Measurements from ENCODE around the gene ACP5.

Gene ACP5

GRCh38 chr19:11541238-11541637, 36.2 kb downstream of the ACP5 start:
- no peaks in the 10 kb centered on the region for H3K27me3 ChIP-seq (ENCODE audit: control insufficient read depth, insufficient read depth, low read length)

GRCh38 chr19:11540645-11541044, 36.8 kb downstream of the ACP5 start:
- no peaks in the 10 kb centered on the region for H3K27me3 ChIP-seq (ENCODE audit: control insufficient read depth, insufficient read depth, low read length)
- peak overlapping the region; percentile 46; the same call in 1 of the 2 replicates for H3K4me3 ChIP-seq (ENCODE audit: low read depth, low read length)
- H3K27ac ChIP-seq (ENCODE audit: low read depth, low read length) = no peak overlapping the region
- H3K9ac ChIP-seq (ENCODE audit: low read depth, low read length) = no peak overlapping the region
- peaks cover 14% of the 10 kb centered on the region for H3K4me1 ChIP-seq (ENCODE audit: control insufficient read depth, insufficient read depth, low read length)
- no peaks in the 10 kb centered on the region for H3K9me3 ChIP-seq (ENCODE audit: control insufficient read depth, insufficient read depth, low read length)
- H3K36me3 ChIP-seq (ENCODE audit: control insufficient read depth, insufficient read depth, low read length) = no peaks in the 10 kb centered on the region

More at GRCh38 chr19:11541238-11541637, 36.2 kb downstream of the ACP5 start:
- Histone ChIP-seq H3K9me3 (ENCODE audit: control insufficient read depth, insufficient read depth, low read length) (no peaks in the 10 kb centered on the region), H3K9ac (ENCODE audit: low read depth, low read length) (no peak overlapping the region), H3K36me3 (ENCODE audit: control insufficient read depth, insufficient read depth, low read length) (no peaks in the 10 kb centered on the region), H3K27ac (ENCODE audit: low read depth, low read length) (no peak overlapping the region), H3K4me1 (ENCODE audit: control insufficient read depth, insufficient read depth, low read length) (peaks cover 14% of the 10 kb centered on the region), H3K4me3 (ENCODE audit: low read depth, low read length) (no peak overlapping the region)

DNA sequence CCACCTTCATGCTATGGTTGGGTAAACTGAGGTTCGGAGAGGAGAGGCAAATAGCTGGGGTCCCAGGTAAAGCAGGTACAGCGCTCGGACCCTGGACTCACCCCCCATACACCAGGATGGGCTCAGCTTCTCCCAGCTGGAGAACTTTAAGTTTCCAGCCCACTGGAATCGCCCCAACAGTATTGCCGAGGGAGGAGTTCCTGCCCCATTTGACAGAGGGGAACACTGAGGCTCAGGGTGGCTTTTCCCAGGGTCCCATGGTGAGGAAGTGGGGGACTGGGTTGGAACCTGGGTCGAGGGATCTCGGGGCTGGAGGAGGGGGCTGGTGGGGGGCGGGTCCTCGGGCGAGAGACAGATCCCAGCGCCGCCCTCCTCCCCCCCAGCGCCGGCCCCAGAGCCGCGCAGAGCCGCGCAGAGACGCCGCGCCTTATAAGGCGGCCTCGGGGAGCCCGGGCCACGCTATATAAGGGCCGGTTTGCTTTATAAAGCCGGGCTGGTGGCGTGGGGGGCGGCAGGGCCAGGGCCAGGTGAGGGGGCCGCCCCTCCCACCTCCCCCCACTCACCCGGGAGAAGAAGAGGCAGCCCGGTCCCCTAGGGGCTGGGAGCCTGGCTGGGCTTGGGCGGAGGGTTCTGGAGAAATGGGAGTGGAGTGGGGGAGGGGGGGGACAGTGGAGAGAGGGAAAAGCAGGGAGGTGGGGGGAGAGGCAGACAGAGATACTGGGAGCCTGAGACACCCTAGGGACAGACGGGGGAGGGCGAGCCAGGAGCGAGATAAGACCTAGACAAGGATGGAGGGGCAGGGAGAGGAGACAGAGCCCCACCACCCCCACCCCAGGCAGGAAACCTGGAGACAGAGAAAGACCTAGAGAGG, 37.7 kb downstream of the ACP5 start:
- Histone ChIP-seq H3K27ac (ENCODE audit: low read depth, low read length) (peak overlapping the region; percentile 94), H3K36me3 (ENCODE audit: control insufficient read depth, insufficient read depth, low read length) (no peaks in the 10 kb centered on the region), H3K4me1 (ENCODE audit: control insufficient read depth, insufficient read depth, low read length) (peaks cover 14% of the 10 kb centered on the region), H3K9ac (ENCODE audit: low read depth, low read length) (peak overlapping the region; percentile 75; the same call in 1 of the 2 replicates), H3K4me3 (ENCODE audit: low read depth, low read length) (peak overlapping the region; percentile 62), H3K9me3 (ENCODE audit: control insufficient read depth, insufficient read depth, low read length) (no peaks in the 10 kb centered on the region), H3K27me3 (ENCODE audit: control insufficient read depth, insufficient read depth, low read length) (no peaks in the 10 kb centered on the region; the same call in 1 of the 2 replicates)

GRCh38 chr19:11538232-11539036, 39.0 kb downstream of the ACP5 start, which contains the start of gene CNN1:
Gene CNN1, plus strand, starts transcription at chr19:11538851. Its CDS starts 77 bp downstream, at chr19:11538928.
- Histone ChIP-seq H3K4me3 (ENCODE audit: low read depth, low read length) (peak within 1 kb of the TSS; percentile 62), H3K9me3 (ENCODE audit: control insufficient read depth, insufficient read depth, low read length) (no peaks in the 10 kb centered on the region), H3K27ac (ENCODE audit: low read depth, low read length) (peak within 1 kb of the TSS; percentile 94), H3K27me3 (ENCODE audit: control insufficient read depth, insufficient read depth, low read length) (no peaks in the 10 kb centered on the region; the same call in 1 of the 2 replicates), H3K4me1 (ENCODE audit: control insufficient read depth, insufficient read depth, low read length) (peaks cover 14% of the 10 kb centered on the region), H3K9ac (ENCODE audit: low read depth, low read length) (peak within 1 kb of the TSS; percentile 75), H3K36me3 (ENCODE audit: control insufficient read depth, insufficient read depth, low read length) (no peaks in the 10 kb centered on the region)

GRCh38 chr19:11535792-11536595, 41.5 kb downstream of the ACP5 start:
- Histone ChIP-seq H3K27me3 (ENCODE audit: control insufficient read depth, insufficient read depth, low read length) (no peaks in the 10 kb centered on the region; the same call in 1 of the 2 replicates), H3K9ac (ENCODE audit: low read depth, low read length) (peak overlapping the region; percentile 64), H3K36me3 (ENCODE audit: control insufficient read depth, insufficient read depth, low read length) (no peaks in the 10 kb centered on the region), H3K4me1 (ENCODE audit: control insufficient read depth, insufficient read depth, low read length) (peaks cover 14% of the 10 kb centered on the region), H3K27ac (ENCODE audit: low read depth, low read length) (peak overlapping the region; percentile 63), H3K4me3 (ENCODE audit: low read depth, low read length) (peak overlapping the region; percentile 67), H3K9me3 (ENCODE audit: control insufficient read depth, insufficient read depth, low read length) (no peaks in the 10 kb centered on the region)

DNA sequence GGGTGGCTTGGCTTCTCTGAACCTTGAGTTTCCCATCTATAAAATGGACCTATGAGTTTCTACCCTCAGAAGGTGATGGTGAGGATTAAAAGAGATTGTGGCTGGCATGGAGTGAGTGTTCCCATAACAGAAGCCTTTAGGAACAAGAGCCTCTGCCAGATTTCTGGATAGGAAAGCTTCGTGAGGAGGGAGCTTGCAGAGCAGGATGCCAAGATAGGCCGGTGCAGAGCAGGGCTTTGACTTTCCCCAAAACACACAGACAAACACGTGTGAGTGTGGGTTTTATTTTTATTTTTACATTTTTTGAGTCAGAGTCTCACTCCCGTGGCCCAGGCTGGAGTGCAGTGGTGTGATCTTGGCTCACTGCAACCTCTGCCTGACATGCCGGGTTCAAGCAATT, 42.5 kb downstream of the ACP5 start:
- H3K4me1 ChIP-seq (ENCODE audit: control insufficient read depth, insufficient read depth, low read length) = peaks cover 8% of the 10 kb centered on the region
- no peaks in the 10 kb centered on the region for H3K36me3 ChIP-seq (ENCODE audit: control insufficient read depth, insufficient read depth, low read length)
- no peak overlapping the region for H3K27ac ChIP-seq (ENCODE audit: low read depth, low read length)
- no peaks in the 10 kb centered on the region for H3K9me3 ChIP-seq (ENCODE audit: control insufficient read depth, insufficient read depth, low read length)
- no peak overlapping the region for H3K9ac ChIP-seq (ENCODE audit: low read depth, low read length)
- no peak overlapping the region for H3K4me3 ChIP-seq (ENCODE audit: low read depth, low read length)
- H3K27me3 ChIP-seq (ENCODE audit: control insufficient read depth, insufficient read depth, low read length) = no peaks in the 10 kb centered on the region; the same call in 1 of the 2 replicates

DNA sequence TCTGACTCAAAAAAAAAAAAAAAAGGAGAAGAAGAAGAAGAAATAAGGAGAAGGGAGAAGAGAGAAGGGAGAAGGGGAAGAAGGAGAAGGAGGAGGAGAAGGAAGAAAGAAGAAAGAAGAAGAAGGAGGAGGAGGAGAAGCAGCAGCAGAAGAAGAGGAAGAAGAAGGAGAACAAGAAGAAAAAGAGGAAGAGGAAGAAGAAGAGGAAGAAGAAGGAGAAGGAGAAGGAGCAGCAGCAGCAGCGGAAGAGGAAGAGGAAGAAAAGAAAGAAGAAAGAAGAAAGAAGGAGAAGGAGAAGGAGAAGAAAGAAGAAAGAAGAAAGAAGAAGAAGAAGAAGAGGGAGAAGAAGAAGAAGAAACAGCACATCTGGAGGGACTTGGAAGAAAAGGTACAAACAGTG, 42.9 kb downstream of the ACP5 start:
- Histone ChIP-seq H3K27ac (ENCODE audit: low read depth, low read length) (no peak overlapping the region), H3K36me3 (ENCODE audit: control insufficient read depth, insufficient read depth, low read length) (no peaks in the 10 kb centered on the region), H3K4me1 (ENCODE audit: control insufficient read depth, insufficient read depth, low read length) (peaks cover 8% of the 10 kb centered on the region), H3K4me3 (ENCODE audit: low read depth, low read length) (no peak overlapping the region), H3K9me3 (ENCODE audit: control insufficient read depth, insufficient read depth, low read length) (no peaks in the 10 kb centered on the region), H3K27me3 (ENCODE audit: control insufficient read depth, insufficient read depth, low read length) (no peaks in the 10 kb centered on the region; the same call in 1 of the 2 replicates), H3K9ac (ENCODE audit: low read depth, low read length) (no peak overlapping the region)

DNA sequence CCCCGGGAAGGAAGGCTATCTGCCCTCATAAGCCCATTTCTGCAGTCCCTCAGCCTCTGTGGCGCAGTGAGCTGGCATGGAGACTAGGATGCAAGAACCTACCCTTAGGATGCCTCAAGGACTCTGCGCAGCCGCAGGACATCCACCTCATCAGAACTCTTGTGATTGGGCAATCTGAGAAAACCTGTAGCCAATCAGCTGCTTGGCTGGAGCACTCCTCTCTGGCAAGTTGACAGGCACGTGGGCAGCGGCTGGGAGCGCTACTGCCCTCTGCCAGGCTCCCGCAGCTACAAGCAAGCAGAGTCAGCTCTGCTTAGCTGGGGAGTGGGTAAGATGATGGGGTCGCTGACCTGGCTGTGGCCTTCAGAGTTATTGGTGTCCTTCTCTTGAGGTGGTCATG, 47.0 kb downstream of the ACP5 start:
- Histone ChIP-seq H3K4me1 (ENCODE audit: control insufficient read depth, insufficient read depth, low read length) (no peaks in the 10 kb centered on the region), H3K9me3 (ENCODE audit: control insufficient read depth, insufficient read depth, low read length) (no peaks in the 10 kb centered on the region), H3K36me3 (ENCODE audit: control insufficient read depth, insufficient read depth, low read length) (no peaks in the 10 kb centered on the region), H3K27me3 (ENCODE audit: control insufficient read depth, insufficient read depth, low read length) (no peaks in the 10 kb centered on the region; the same call in 1 of the 2 replicates), H3K27ac (ENCODE audit: low read depth, low read length) (no peak overlapping the region), H3K4me3 (ENCODE audit: low read depth, low read length) (no peak overlapping the region), H3K9ac (ENCODE audit: low read depth, low read length) (no peak overlapping the region)

DNA sequence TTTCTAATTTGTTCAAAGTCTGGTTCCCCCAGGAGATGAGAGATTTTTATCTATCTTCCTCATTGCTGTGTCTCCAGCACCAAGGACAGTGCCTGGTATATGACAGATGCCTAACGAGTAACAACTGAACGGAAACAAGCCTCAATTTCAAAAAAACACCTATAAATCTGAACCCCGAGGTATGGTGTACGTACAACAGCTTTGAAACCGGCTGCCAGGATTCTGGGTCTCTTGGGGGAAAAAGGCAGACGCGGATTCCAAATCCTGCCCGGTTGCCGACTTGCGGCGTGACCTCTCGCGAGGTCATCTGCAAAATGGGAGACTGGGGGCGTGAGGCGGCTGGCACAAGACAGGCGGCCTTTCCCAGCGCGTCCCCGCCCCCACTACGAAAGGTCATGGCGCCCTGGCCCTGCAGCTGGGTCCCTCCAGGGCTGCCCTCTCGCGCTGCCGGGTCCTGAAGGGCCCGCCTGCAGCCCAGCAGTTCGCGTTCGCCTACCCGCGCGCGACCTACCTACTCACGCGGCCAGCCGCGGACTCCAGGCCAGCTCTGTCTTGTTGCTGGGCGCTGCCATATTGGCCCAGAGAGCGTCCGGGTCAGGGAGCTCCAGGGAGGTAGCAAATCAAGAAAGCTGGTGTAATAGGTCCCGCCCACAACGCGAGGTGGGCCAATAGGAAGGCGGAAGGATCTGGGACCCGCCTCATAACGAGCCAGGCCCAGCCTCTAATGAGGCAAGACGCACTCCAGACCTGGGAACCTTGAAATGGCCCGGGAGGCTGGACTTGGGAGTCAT, 48.7 kb downstream of the ACP5 start, which contains the start of gene ECSIT:
Gene ECSIT, minus strand, starts transcription at position 584 of the 791 bp plus-strand sequence. CDS start 9,964 bp downstream, outside the sequence.
- no peaks in the 10 kb centered on the region for H3K27me3 ChIP-seq (ENCODE audit: control insufficient read depth, insufficient read depth, low read length)
- no peaks in the 10 kb centered on the region for H3K36me3 ChIP-seq (ENCODE audit: control insufficient read depth, insufficient read depth, low read length)
- H3K4me3 ChIP-seq (ENCODE audit: low read depth, low read length) = peak within 1 kb of the TSS; percentile 90
- peak within 1 kb of the TSS; percentile 88 for H3K9ac ChIP-seq (ENCODE audit: low read depth, low read length)
- no peaks in the 10 kb centered on the region for H3K9me3 ChIP-seq (ENCODE audit: control insufficient read depth, insufficient read depth, low read length)
- H3K27ac ChIP-seq (ENCODE audit: low read depth, low read length) = peak within 1 kb of the TSS; percentile 96
- H3K4me1 ChIP-seq (ENCODE audit: control insufficient read depth, insufficient read depth, low read length) = no peaks in the 10 kb centered on the region

All from HUES48 (cell line).